ENCODE results near the gene ZNF432. TPM values are rescaled to one million over a fixed set of nuclear protein-coding genes. Genes with fewer than 3 reads are reported as not detected.
"Not testable (repeated sequence)": the region's sequence is repeated elsewhere in the genome, so short reads cannot be mapped to it uniquely, and the experiment has no call there.

ZNF432 gene
- total RNA-seq, 1 donor from 2014 or later: 7.9 TPM

DNA sequence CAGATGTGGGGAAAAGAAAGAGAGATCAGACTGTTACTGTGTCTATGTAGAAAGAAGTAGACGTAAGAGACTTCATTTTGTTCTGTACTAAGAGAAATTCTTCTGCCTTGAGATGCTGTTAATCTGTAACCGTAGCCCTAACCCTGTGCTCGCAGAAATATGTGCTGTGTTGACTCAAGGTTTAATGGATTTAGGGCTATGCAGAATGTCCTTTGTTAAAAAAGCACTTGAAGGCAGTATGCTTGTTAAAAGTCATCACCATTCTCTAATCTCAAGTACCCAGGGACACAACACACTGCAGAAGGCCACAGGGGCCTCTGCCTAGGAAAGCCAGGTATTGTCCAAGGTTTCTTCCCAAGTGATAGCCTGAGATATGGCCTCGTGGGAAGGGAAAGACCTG, 24.2 kb downstream of the ZNF432 start:
- ATAC-seq: not testable (repeated sequence)
- intact Hi-C loops (cut with DNase I): loop anchor here (10.0 kb wide), 1 partner anchor 210 kb away; no protein-coding TSS in a partner anchor

DNA sequence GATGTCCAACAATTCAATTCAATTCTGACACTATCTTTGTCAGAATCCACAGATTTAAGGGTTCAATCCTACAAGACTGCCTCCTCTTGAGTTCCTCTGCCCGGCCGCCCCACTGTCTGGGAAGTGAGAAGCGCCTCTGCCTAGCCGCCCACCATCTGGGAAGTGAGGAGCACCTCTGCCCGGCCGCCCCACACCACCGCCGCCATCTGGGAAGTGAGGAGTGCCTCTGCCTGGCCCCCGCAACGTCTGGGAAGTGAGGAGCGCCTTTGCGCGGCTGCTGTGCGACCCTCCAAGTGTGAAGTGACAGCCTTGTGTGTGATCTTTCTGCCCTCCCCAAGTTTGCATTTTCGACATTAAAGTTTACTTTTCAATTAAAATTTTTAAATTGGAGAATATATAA, 26.4 kb downstream of the ZNF432 start:
- intact Hi-C loops (cut with DNase I): loop anchor here (10.0 kb wide), 1 partner anchor 213 kb away; no protein-coding TSS in a partner anchor
- no peak for ATAC-seq
- peak; percentile 75 for DNase-seq (ENCODE audit: missing footprints)

More for the DNA sequence above, 24.2 kb downstream of the ZNF432 start:
- not testable (repeated sequence) for DNase-seq (ENCODE audit: missing footprints)

GRCh38 chr19:52020506-52020905, 28.1 kb downstream of the ZNF432 start:
- DNase-seq (ENCODE audit: missing footprints) (no peak), ATAC-seq (no peak)
- intact Hi-C loops (cut with DNase I): loop anchor here (10.0 kb wide), 1 partner anchor 214 kb away; no protein-coding TSS in a partner anchor

- ATAC-seq (no peak), DNase-seq (ENCODE audit: missing footprints) (no peak)
- intact Hi-C loops (cut with DNase I): no loop called here
Measured at GRCh38 chr19:52010674-52011073, 38.0 kb downstream of the ZNF432 start.

GRCh38 chr19:52007806-52008557, 40.7 kb downstream of the ZNF432 start, which contains the start of gene ZNF615:
Gene ZNF615, minus strand, starts transcription at chr19:52008211. Its CDS starts 4,500 bp downstream, at chr19:52003711.
- intact Hi-C loops (cut with DNase I): loop anchor here (1.0 to 2.0 kb wide), 2 partner anchors 21 to 40 kb away; partner anchors contain the start of genes ZNF432 and ZNF614
- ATAC-seq (peak; percentile 99), DNase-seq (ENCODE audit: missing footprints) (peak; percentile 96)

- intact Hi-C loops (cut with DNase I): no loop called here
- ATAC-seq (peak; percentile 21), DNase-seq (ENCODE audit: missing footprints) (no peak)
Measured at GRCh38 chr19:52007451-52007805, 41.2 kb downstream of the ZNF432 start.

- ATAC-seq (no peak), DNase-seq (ENCODE audit: missing footprints) (no peak)
- intact Hi-C loops (cut with DNase I): no loop called here
Measured at GRCh38 chr19:51994048-51994644, 54.5 kb downstream of the ZNF432 start.

DNA sequence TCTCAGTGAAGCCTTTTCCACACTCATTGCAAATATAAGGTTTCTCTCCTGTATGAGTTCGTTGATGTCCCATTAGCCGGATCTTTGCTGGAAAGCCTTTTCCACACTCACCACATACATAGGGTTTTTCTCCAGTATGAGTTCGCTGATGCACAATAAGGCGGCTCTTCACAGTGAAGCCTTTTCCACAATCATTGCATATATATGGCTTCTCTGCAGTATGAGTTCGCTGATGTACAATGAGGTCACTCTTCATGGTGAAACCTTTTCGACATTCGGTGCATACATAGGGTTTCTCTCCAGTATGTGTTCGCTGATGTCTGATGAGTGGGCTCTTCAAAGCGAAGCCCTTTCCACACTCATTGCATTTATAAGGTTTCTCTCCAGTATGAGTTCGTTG, 55.2 kb downstream of the ZNF432 start:
- intact Hi-C loops (cut with DNase I): no loop called here
- no peak for ATAC-seq
- no peak for DNase-seq (ENCODE audit: missing footprints)

DNA sequence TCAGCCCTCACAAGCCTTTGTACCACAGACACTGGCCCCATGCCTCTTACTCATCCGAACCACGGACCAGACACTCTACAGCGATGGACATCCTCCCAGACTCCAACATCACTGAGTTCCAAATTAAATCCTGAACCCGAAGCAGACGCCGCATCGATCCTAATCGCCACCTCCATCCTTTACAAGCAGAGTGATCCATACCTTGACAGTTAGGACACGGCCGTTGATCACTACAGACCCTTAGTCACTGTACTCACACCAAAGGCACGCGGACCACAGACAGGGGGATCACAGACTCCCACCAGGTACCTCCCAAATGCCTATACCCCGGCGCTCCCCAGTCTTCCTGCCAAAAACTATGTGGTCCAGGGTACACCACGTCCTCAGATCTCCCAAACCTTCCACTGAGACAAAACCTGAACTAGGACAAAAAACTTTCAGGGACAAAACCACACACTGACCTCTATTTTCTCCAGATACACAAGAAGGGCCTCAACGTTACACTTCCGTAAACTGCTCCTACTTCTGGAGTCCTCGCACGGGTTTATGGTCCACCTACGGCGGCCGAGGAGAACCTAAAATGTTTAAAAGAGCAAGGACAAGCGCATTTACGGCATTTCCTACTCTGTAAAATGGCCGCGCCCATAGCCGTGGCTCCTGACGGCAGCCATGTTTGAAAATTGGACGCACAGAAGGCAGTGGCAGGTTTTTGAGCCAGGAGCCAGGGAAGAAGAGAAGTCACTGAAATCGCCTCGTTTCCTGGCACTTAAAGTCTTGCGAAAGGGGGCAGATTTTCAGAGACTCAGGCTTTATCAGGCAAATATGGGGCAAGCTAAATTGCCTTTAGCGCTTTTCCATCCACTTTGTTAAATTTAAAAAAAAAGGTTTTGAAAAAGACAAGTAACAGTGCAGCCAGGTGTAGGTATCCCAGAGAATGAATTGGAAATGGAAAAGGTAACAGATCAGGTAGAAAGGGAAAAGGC, 62.0 kb downstream of the ZNF432 start, which contains the start of gene ZNF350:
ZNF350 (minus strand) TSS at position 532 of the 983 bp plus-strand sequence. CDS start 12,480 bp downstream, outside the sequence.
- intact Hi-C loops (cut with DNase I): loop anchor here (2.0 kb wide), 1 partner anchor 60 kb away; the partner anchor contains the start of gene ZNF613
- peak; percentile 96 for DNase-seq (ENCODE audit: missing footprints)
- peak; percentile 100 for ATAC-seq

- intact Hi-C loops (cut with DNase I): no loop called here
- DNase-seq (ENCODE audit: missing footprints): no peak
- no peak for ATAC-seq
Measured at GRCh38 chr19:51983361-51983760, 65.3 kb downstream of the ZNF432 start.

Other genes with a start within 250 kb of the ZNF432 start
- gene ZNF577, start 160.9 kb downstream of the ZNF432 start, total RNA-seq: 8.4 TPM
- 8.8 TPM for gene ZNF649, start 143.8 kb downstream of the ZNF432 start, total RNA-seq
- gene ZNF613, start 121.4 kb downstream of the ZNF432 start, total RNA-seq: 3.7 TPM
- 7.3 TPM for gene ZNF350, start 62.0 kb downstream of the ZNF432 start, total RNA-seq
- 11.9 TPM for gene ZNF615, start 40.6 kb downstream of the ZNF432 start, total RNA-seq
- 6.0 TPM for gene ZNF614, start 20.5 kb downstream of the ZNF432 start, total RNA-seq
- gene ZNF841, start 46.9 kb upstream of the ZNF432 start, total RNA-seq: 7.2 TPM
- 5.2 TPM for gene ZNF616, start 91.1 kb upstream of the ZNF432 start, total RNA-seq
- 6.8 TPM for gene ZNF836, start 122.8 kb upstream of the ZNF432 start, total RNA-seq
- gene PPP2R1A, start 141.2 kb upstream of the ZNF432 start, total RNA-seq: 338 TPM
- 9.7 TPM for gene ZNF766, start 220.7 kb upstream of the ZNF432 start, total RNA-seq
- 18.5 TPM for gene ZNF480, start 248.3 kb upstream of the ZNF432 start, total RNA-seq

Data from Right ventricle myocardium inferior (tissue), 1 donor.